GM19468 (cell line): ENCODE data around the gene HSPA1A.

Experiments
- ATAC-seq: cut with Tn5 transposase; IDR thresholded peaks from one replicate; pipeline ENCODE4 v1.9.1; 2021; ENCODE audit warnings: mild to moderate bottlenecking, moderate library complexity, moderate number of reproducible peaks; ENCODE audit not compliant: unreplicated experiment; ENCODE audit errors: extremely low read depth

HSPA1A gene

GRCh38 chr6:31815025-31815838 lies at the start of gene HSPA1A, which contains the start of gene HSPA1L:
TSS of gene HSPA1A (plus strand) at chr6:31815543. CDS start at chr6:31815757, 214 bp downstream.
TSS of gene HSPA1L (minus strand) at chr6:31815283. CDS start at chr6:31811972, 3,311 bp downstream.
- ATAC-seq: no peak

- no peak for ATAC-seq
These were observed 49.8 kb upstream of the HSPA1A start for GRCh38 chr6:31765559-31765909.

- ATAC-seq: no peak
These were observed 49.2 kb upstream of the HSPA1A start for GRCh38 chr6:31765910-31766794.

- ATAC-seq: no peak
These were observed 48.2 kb upstream of the HSPA1A start for GRCh38 chr6:31767096-31767645.

- ATAC-seq: no peak
These were observed 46.7 kb upstream of the HSPA1A start for GRCh38 chr6:31768363-31769257.

GRCh38 chr6:31769684-31770371 lies 45.5 kb upstream of the HSPA1A start:
- no peak for ATAC-seq

- ATAC-seq: no peak
These were observed 44.5 kb upstream of the HSPA1A start for GRCh38 chr6:31770860-31771259.

GRCh38 chr6:31771992-31772358 lies 43.4 kb upstream of the HSPA1A start:
- ATAC-seq: no peak

- ATAC-seq: no peak
These were observed 40.2 kb upstream of the HSPA1A start for GRCh38 chr6:31775184-31775583.

GRCh38 chr6:31775633-31776484 lies 39.5 kb upstream of the HSPA1A start:
- ATAC-seq: no peak

GRCh38 chr6:31776485-31776988 lies 38.8 kb upstream of the HSPA1A start:
- no peak for ATAC-seq

- no peak for ATAC-seq
These were observed 38.2 kb upstream of the HSPA1A start, which contains the start of gene VWA7 for GRCh38 chr6:31776989-31777666. TSS of gene VWA7 (minus strand) at chr6:31777328. CDS start at chr6:31776779, 549 bp downstream.

- no peak for ATAC-seq
These were observed 37.7 kb upstream of the HSPA1A start for GRCh38 chr6:31777667-31778050.

GRCh38 chr6:31778193-31778592 lies 37.1 kb upstream of the HSPA1A start:
- no peak for ATAC-seq

- no peak for ATAC-seq
These were observed 36.1 kb upstream of the HSPA1A start for GRCh38 chr6:31778999-31779885.

- no peak for ATAC-seq
These were observed 35.4 kb upstream of the HSPA1A start for GRCh38 chr6:31779908-31780307.
